H9 (cell line): Measurements from ENCODE around the gene C17orf107. TPM values are rescaled to one million over a fixed set of nuclear protein-coding genes. Genes with fewer than 3 reads are reported as not detected.
A peak's percentile ranks its signal among the peaks of the same experiment; 100 is the strongest.

Source experiments
- DNase-seq: peaks from one replicate; pipeline ENCODE4 v3.0.0-alpha.2; 2017
- H2AFZ ChIP-seq: one replicate; pipeline ENCODE4 v1.6.1; 2013; ENCODE audit warnings: mild to moderate bottlenecking, low read length, control low read depth, moderate library complexity
- H2AK5ac ChIP-seq: 2 replicates; pipeline ENCODE4 v1.6.1; 2013; ENCODE audit warnings: low read length, control low read depth, mixed read lengths; ENCODE audit not compliant: insufficient read length
- H2BK120ac ChIP-seq: one replicate; pipeline ENCODE4 v1.6.1; 2013; ENCODE audit warnings: low read depth, mild to moderate bottlenecking, low read length, control low read depth, inconsistent platforms; ENCODE audit not compliant: poor library complexity, severe bottlenecking
- H2BK12ac ChIP-seq: 2 replicates; pipeline ENCODE4 v1.6.1; 2013; ENCODE audit warnings: low read length, control low read depth, mixed read lengths, low read depth; ENCODE audit not compliant: insufficient read length
- H2BK15ac ChIP-seq: 2 replicates; pipeline ENCODE4 v1.6.1; 2013; ENCODE audit warnings: low read depth, low read length, control low read depth
- H2BK20ac ChIP-seq: one replicate; pipeline ENCODE4 v1.6.1; 2013; ENCODE audit warnings: low read depth, mild to moderate bottlenecking, low read length, control low read depth, inconsistent platforms; ENCODE audit not compliant: poor library complexity, severe bottlenecking
- H2BK5ac ChIP-seq: 2 replicates; pipeline ENCODE4 v1.6.1; 2013; ENCODE audit warnings: low read length, control low read depth, mixed read lengths; ENCODE audit not compliant: insufficient read length
- H3K14ac ChIP-seq: 2 replicates; pipeline ENCODE4 v1.6.1; 2013; ENCODE audit warnings: low read length, control low read depth; ENCODE audit not compliant: insufficient read depth
- H3K18ac ChIP-seq: 2 replicates; pipeline ENCODE4 v1.6.1; 2013; ENCODE audit warnings: low read depth, mild to moderate bottlenecking, mixed read lengths, low read length, control low read depth; ENCODE audit not compliant: insufficient read length
- H3K23ac ChIP-seq: 2 replicates; pipeline ENCODE4 v1.6.1; 2013; ENCODE audit warnings: low read length, control low read depth, mixed read lengths, low read depth; ENCODE audit not compliant: insufficient read length
- H3K23me2 ChIP-seq: 2 replicates; pipeline ENCODE4 v1.6.1; 2013; ENCODE audit warnings: low read depth, mild to moderate bottlenecking, mixed read lengths, low read length, control low read depth; ENCODE audit not compliant: insufficient read length, poor library complexity, severe bottlenecking
- H3K27ac ChIP-seq: 2 replicates; pipeline ENCODE4 v1.5.1; 2013; ENCODE audit warnings: low read length, control low read depth, mixed read lengths, low read depth; ENCODE audit not compliant: insufficient read length
- H3K27me3 ChIP-seq: 2 replicates; pipeline ENCODE4 v1.6.1; 2013; ENCODE audit warnings: low read length, control low read depth, inconsistent platforms; ENCODE audit not compliant: insufficient read depth
- H3K4ac ChIP-seq: 2 replicates; pipeline ENCODE4 v1.6.1; 2013; ENCODE audit warnings: low read depth, mild to moderate bottlenecking, control low read depth, inconsistent platforms, low read length, moderate library complexity
- H3K4me1 ChIP-seq: 2 replicates; pipeline ENCODE4 v1.6.1; 2013; ENCODE audit warnings: low read length, control low read depth, inconsistent platforms; ENCODE audit not compliant: insufficient read depth
- H3K4me2 ChIP-seq: 2 replicates; pipeline ENCODE4 v1.6.1; 2013; ENCODE audit warnings: low read length, control low read depth, mixed read lengths; ENCODE audit not compliant: insufficient read length, insufficient read depth
- H3K56ac ChIP-seq: 2 replicates; pipeline ENCODE4 v1.6.1; 2013; ENCODE audit warnings: low read depth, mild to moderate bottlenecking, mixed read lengths, low read length, control low read depth; ENCODE audit not compliant: insufficient read length
- H3K79me1 ChIP-seq: 2 replicates; pipeline ENCODE4 v1.6.1; 2013; ENCODE audit warnings: low read depth, mild to moderate bottlenecking, moderate library complexity, low read length, control low read depth, inconsistent platforms; ENCODE audit not compliant: insufficient read depth, poor library complexity, severe bottlenecking
- H3K79me2 ChIP-seq: 2 replicates; pipeline ENCODE4 v1.6.1; 2013; ENCODE audit warnings: low read length, control low read depth, inconsistent platforms; ENCODE audit not compliant: insufficient read depth
- H3K9ac ChIP-seq: 2 replicates; pipeline ENCODE4 v1.6.1; 2013; ENCODE audit warnings: low read length, control low read depth, mixed read lengths; ENCODE audit not compliant: insufficient read length; ENCODE audit errors: extremely low read depth
- H3K9me3 ChIP-seq: one replicate; pipeline ENCODE4 v1.6.1; 2013; ENCODE audit warnings: low read depth, low read length, inconsistent platforms; ENCODE audit not compliant: control insufficient read depth
- H3T11ph ChIP-seq: one replicate; pipeline ENCODE4 v1.6.1; 2013; ENCODE audit warnings: mild to moderate bottlenecking, low read length, control low read depth, inconsistent platforms
- H4K20me1 ChIP-seq: one replicate; pipeline ENCODE4 v1.6.1; 2013; ENCODE audit not compliant: control insufficient read depth, insufficient read length, insufficient read depth
- H4K5ac ChIP-seq: 2 replicates; pipeline ENCODE4 v1.6.1; 2013; ENCODE audit warnings: low read depth, mild to moderate bottlenecking, mixed read lengths, low read length, control low read depth; ENCODE audit not compliant: insufficient read length
- H4K8ac ChIP-seq: replicated peaks from 2 replicates; pipeline ENCODE4 v1.6.1; 2013; ENCODE audit warnings: low read length, control low read depth, mixed read lengths, low read depth; ENCODE audit not compliant: insufficient read length
- H4K91ac ChIP-seq: 2 replicates; pipeline ENCODE4 v1.6.1; 2013; ENCODE audit warnings: low read depth, mild to moderate bottlenecking, moderate library complexity, mixed read lengths, low read length, control low read depth; ENCODE audit not compliant: insufficient read length
- H3K27ac Mint-ChIP-seq, 3 experiments: 2 replicates in 2 of 3; 3 replicates in 1 of 3; pipeline ENCODE4 v1.8.0; 2020 to 2021; ENCODE audit warnings: mixed read lengths in 3 of 3, mild to moderate bottlenecking in 1 of 3, moderate library complexity in 1 of 3
- H3K27me3 Mint-ChIP-seq: 2 replicates; pipeline ENCODE4 v1.8.0; 2021; ENCODE audit warnings: low read depth, mild to moderate bottlenecking, moderate library complexity, mixed read lengths
- H3K36me3 Mint-ChIP-seq, 3 experiments: 2 replicates in 2 of 3; 3 replicates in 1 of 3; pipeline ENCODE4 v1.8.0; 2020 to 2021; ENCODE audit warnings: low read depth in 3 of 3, mixed read lengths in 3 of 3; ENCODE audit not compliant: insufficient read depth in 1 of 3
- H3K4me1 Mint-ChIP-seq, 2 experiments: 2 replicates each; pipeline ENCODE4 v1.8.0; 2020; ENCODE audit warnings: mixed read lengths in 2 of 2
- H3K4me3 Mint-ChIP-seq, 2 experiments: 2 replicates in 1 of 2; 3 replicates in 1 of 2; pipeline ENCODE4 v1.8.0; 2020 to 2021; ENCODE audit warnings: mild to moderate bottlenecking in 2 of 2, mixed read lengths in 2 of 2, moderate library complexity in 1 of 2
- H3K9me3 Mint-ChIP-seq, 2 experiments: 2 replicates in 1 of 2; 3 replicates in 1 of 2; pipeline ENCODE4 v1.8.0; 2020; ENCODE audit warnings: mild to moderate bottlenecking in 2 of 2, mixed read lengths in 2 of 2, moderate library complexity in 1 of 2
- CTCF ChIP-seq: fragments of 200-600 bp; sonication (generic); conservative IDR thresholded peaks from 3 replicates; pipeline ENCODE4 v1.8.0; 2021; ENCODE audit warnings: antibody characterized with exemption, mild to moderate bottlenecking
- WGBS: extraction: QIAGEN DNeasy Blood & Tissue Kit; methylation state at CpG from one replicate; pipeline ENCODE4 v1.1.7; 2013; ENCODE audit warnings: missing lambda C conversion rate, low lambda C conversion rate, mixed read lengths; ENCODE audit not compliant: insufficient read length; ENCODE audit errors: extremely low coverage; 5-methylcytosine and 5-hydroxymethylcytosine counted together
- total RNA-seq: library from RNA; stranded (reverse); gene quantifications from 2 replicates; pipeline ENCODE4 v1.2.1, GENCODE V29; 2021

Gene C17orf107
- total RNA-seq, 1 experiment from 2014 or later = 4.4 TPM

GRCh38 chr17:4931963-4932362 lies 32.6 kb downstream of the C17orf107 start, which contains the start of gene GP1BA:
Gene GP1BA (plus strand): TSS chr17:4932277. CDS start chr17:4932605, 328 bp downstream.
- Histone ChIP-seq H3K4me2 (no peak within 1 kb of the TSS), H3K79me2 (no peaks in the 10 kb centered on the region), H3K4me1 (no peaks in the 10 kb centered on the region), H4K20me1 (peaks cover 3% of the 10 kb centered on the region), H3K56ac (no peak within 1 kb of the TSS), H3T11ph (no peak within 1 kb of the TSS), H4K5ac (no peak within 1 kb of the TSS), H3K9me3 (no peaks in the 10 kb centered on the region), H3K27me3 (no peaks in the 10 kb centered on the region), H3K4ac (no peak within 1 kb of the TSS), H2BK20ac (no peak within 1 kb of the TSS), H3K23me2 (no peaks in the 10 kb centered on the region), H2BK120ac (no peak within 1 kb of the TSS), H2BK15ac (no peak within 1 kb of the TSS), H2BK5ac (no peak within 1 kb of the TSS), H2AK5ac (no peak within 1 kb of the TSS), H2AFZ (no peak within 1 kb of the TSS), H3K14ac (0 out of 2 replicates have a peak within 1 kb of the TSS, but pooled peaks have one; percentile 35), H3K23ac (no peak within 1 kb of the TSS), H3K18ac (no peak within 1 kb of the TSS), H4K8ac (no peak within 1 kb of the TSS), H3K79me1 (no peaks in the 10 kb centered on the region), H4K91ac (no peak within 1 kb of the TSS), H2BK12ac (no peak within 1 kb of the TSS), H3K9ac (no peak within 1 kb of the TSS), H3K27ac (no peak within 1 kb of the TSS)
- Mint-ChIP-seq H3K4me3 (no peak within 1 kb of the TSS), H3K9me3 (no peaks in the 10 kb centered on the region), H3K4me1 (peaks cover 16 to 19% of the 10 kb centered on the region in 2 experiments), H3K27me3 (no peaks in the 10 kb centered on the region; the same call in 1 of the 2 replicates), H3K27ac (peak within 1 kb of the TSS in 1 of 3 experiments; percentile 87; a peak in 2 of 7 replicates), H3K36me3 (peaks cover 5 to 37% (median 15%) of the 10 kb centered on the region in 3 experiments)
- no peak for TF ChIP-seq CTCF
- WGBS = no CpG with 5 or more reads among the region's 14 CpGs
- no peak for DNase-seq
